Astrocyte (in vitro differentiated cells and primary cell): ENCODE measurements around the gene TMC1.

ENCODE experiments used
- EZH2 ChIP-seq: IDR thresholded peaks from 2 replicates; pipeline ENCODE4 v1.6.1; 2012; ENCODE audit warnings: mild to moderate bottlenecking, low read length, inconsistent platforms; ENCODE audit not compliant: insufficient read depth
- TF ChIP-seq, protein P1 (sequence below): IDR thresholded peaks from 2 replicates; pipeline ENCODE4 v1.5.1; 2011; ENCODE audit warnings: low read depth, mild to moderate bottlenecking, inconsistent platforms, low read length, moderate library complexity; ENCODE audit not compliant: insufficient read depth

DNA sequence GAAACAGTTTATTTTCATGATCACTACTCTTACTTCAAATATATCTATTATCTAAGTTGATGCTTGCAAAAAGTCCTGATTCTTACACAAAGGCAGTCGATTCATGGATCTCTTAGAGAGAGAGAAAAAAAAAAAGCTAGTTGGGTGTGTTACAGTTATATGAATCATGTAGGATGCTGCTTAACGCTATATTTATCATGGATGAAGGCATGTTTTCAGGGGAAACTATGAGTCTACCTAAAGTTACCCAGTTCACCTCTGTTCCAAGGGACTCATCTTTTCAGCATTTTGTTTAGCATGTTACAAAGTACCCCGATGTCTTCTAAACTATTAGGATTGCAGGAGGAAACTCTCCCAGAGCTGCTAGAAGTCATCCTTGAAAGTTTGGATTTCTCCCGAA is 13.5 kb downstream of the TMC1 start:
- TF ChIP-seq, protein P1, sequence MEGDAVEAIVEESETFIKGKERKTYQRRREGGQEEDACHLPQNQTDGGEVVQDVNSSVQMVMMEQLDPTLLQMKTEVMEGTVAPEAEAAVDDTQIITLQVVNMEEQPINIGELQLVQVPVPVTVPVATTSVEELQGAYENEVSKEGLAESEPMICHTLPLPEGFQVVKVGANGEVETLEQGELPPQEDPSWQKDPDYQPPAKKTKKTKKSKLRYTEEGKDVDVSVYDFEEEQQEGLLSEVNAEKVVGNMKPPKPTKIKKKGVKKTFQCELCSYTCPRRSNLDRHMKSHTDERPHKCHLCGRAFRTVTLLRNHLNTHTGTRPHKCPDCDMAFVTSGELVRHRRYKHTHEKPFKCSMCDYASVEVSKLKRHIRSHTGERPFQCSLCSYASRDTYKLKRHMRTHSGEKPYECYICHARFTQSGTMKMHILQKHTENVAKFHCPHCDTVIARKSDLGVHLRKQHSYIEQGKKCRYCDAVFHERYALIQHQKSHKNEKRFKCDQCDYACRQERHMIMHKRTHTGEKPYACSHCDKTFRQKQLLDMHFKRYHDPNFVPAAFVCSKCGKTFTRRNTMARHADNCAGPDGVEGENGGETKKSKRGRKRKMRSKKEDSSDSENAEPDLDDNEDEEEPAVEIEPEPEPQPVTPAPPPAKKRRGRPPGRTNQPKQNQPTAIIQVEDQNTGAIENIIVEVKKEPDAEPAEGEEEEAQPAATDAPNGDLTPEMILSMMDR, result no peak
- TF ChIP-seq EZH2, result no peak
